ENCODE measurements around the gene TAS2R40. TPM values are rescaled to one million over a fixed set of nuclear protein-coding genes. Genes with fewer than 3 reads are reported as not detected.

Gene TAS2R40
- total RNA-seq (2022; extraction: Qiagen RNA extraction; ENCODE audit: low read depth) = not detected in 5 replicates

GRCh38 chr7:143221737-143222136 is at the start of gene TAS2R40:
Gene TAS2R40 (plus strand): TSS chr7:143222037. CDS start chr7:143222079, 42 bp downstream.

GRCh38 chr7:143183024-143183423 is 38.8 kb upstream of the TAS2R40 start, which contains the start of gene TAS2R39:
Gene TAS2R39 (plus strand): TSS chr7:143183419. CDS start chr7:143183419, 0 bp downstream.

GRCh38 chr7:143263266-143264195 is 41.7 kb downstream of the TAS2R40 start, which contains the start of gene GSTK1:
Gene GSTK1 (plus strand): TSS chr7:143263441. CDS start chr7:143263514, 73 bp downstream.

Other genes with a start within 250 kb of the TAS2R40 start
- not detected in 5 replicates for gene OR9A2, start 194.9 kb upstream of the TAS2R40 start, total RNA-seq (2022; extraction: Qiagen RNA extraction; ENCODE audit: low read depth)
- not detected in 5 replicates for gene OR6V1, start 169.7 kb upstream of the TAS2R40 start, total RNA-seq (2022; extraction: Qiagen RNA extraction; ENCODE audit: low read depth)
- gene PIP, start 90.0 kb upstream of the TAS2R40 start, total RNA-seq (2022; extraction: Qiagen RNA extraction; ENCODE audit: low read depth) = not detected in 5 replicates
- not detected in 5 replicates for gene TAS2R39, start 38.6 kb upstream of the TAS2R40 start, total RNA-seq (2022; extraction: Qiagen RNA extraction; ENCODE audit: low read depth)
- gene GSTK1, start 41.4 kb downstream of the TAS2R40 start, total RNA-seq (2022; extraction: Qiagen RNA extraction; ENCODE audit: low read depth) = 110 to 116 TPM (median 115 TPM) in 5 replicates
- gene TMEM139, start 62.9 kb downstream of the TAS2R40 start, total RNA-seq (2022; extraction: Qiagen RNA extraction; ENCODE audit: low read depth) = 0.57 to 1.8 TPM (median 0.81 TPM) in 5 replicates
- 20.6 to 30.8 TPM (median 21.1 TPM) in 5 replicates for gene CASP2, start 66.3 kb downstream of the TAS2R40 start, total RNA-seq (2022; extraction: Qiagen RNA extraction; ENCODE audit: low read depth)
- 0.03 to 0.07 TPM (median 0.06 TPM) in 3 of 5 replicates, not detected in the others for gene CLCN1, start 94.1 kb downstream of the TAS2R40 start, total RNA-seq (2022; extraction: Qiagen RNA extraction; ENCODE audit: low read depth)
- gene FAM131B, start 140.7 kb downstream of the TAS2R40 start, total RNA-seq (2022; extraction: Qiagen RNA extraction; ENCODE audit: low read depth) = 0.36 to 0.72 TPM (median 0.58 TPM) in 5 replicates
- gene ZYX, start 159.3 kb downstream of the TAS2R40 start, total RNA-seq (2022; extraction: Qiagen RNA extraction; ENCODE audit: low read depth) = 164 to 197 TPM (median 174 TPM) in 5 replicates
- gene EPHA1, start 186.8 kb downstream of the TAS2R40 start, total RNA-seq (2022; extraction: Qiagen RNA extraction; ENCODE audit: low read depth) = 0.27 TPM in 1 of 5 replicates, not detected in the others
- not detected in 5 replicates for gene TAS2R60, start 221.4 kb downstream of the TAS2R40 start, total RNA-seq (2022; extraction: Qiagen RNA extraction; ENCODE audit: low read depth)